ENCODE data around the gene MROH7.

MROH7 gene

DNA sequence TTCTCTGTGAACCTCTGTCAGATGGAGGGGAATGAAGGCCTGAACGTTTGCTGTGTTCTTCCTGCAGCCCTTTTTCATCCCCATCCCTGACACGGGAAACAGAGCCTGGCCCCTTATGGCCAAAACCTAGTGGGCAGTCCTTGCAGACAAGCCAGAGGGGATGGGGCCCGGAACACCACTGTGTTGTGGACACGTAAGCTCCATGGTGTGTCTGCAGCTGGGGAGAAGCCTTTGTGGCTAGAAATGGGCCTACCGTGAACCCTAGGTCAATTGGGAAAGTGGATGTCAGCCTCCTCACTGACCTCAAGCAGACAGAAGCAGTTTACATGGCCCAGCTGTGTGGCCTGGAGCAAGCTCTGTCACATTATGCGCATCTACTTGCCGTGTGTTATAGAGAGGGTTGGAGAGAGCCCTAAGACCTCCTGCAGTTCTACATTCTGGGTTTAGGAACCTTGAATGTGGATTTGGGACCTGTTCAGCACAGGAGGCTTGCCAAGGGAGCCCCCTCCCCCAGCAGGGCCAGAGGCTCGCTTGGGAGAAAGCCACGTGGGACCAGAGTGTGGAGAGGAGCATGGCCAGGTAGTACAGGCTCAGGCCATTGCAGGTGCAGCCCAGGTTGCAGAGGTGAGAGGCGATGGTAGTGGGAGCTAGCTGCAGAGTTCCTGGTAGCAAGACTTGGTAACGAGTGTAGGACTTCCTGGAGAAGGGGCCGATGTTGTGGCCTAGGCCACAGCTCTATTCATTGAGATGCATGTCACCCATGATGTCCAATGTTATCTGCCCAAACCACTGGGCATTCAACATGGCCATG is 102.0 kb downstream of the MROH7 start:
- DNase-seq, result no peak

DNA sequence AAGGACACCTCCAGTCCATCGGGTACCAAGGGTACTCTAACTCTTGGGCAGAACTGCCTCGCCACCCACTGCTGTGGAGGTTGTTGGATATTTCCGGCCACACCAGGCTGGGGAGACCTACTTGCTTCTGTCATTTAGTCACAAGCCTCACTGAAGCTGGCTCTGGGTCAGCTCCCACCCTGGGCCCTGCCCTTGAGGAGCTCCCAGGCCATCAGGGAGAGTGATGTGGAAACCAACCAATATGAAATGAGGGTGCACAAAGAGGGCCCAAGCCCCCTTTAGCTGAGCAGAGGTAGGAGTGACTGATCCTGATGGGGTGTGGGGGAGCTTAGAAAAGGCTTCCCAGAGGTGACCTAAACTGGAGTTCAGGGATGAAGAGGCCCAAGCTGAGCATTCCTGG is 103.1 kb downstream of the MROH7 start:
- DNase-seq, result no peak

DNA sequence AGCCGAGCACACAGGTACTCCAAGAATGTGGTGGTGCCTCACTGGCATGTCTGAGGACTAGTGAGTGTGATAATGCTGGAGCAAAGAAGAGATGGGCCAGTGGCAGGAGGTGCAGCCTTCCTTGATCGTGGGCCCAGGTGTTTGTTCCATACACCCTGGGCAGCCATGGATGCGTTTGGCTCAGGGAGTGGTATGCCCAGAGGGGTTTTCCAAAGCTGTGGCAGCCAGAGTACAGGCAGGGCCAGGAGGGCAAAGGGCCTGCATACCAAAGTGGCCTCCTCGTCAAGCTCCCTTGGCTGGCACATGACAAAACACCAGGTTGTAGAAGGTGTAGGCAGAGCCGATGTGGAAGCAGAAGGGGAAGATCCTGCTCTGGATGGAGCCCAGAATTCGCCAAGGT is 103.7 kb downstream of the MROH7 start:
- DNase-seq, result no peak

DNA sequence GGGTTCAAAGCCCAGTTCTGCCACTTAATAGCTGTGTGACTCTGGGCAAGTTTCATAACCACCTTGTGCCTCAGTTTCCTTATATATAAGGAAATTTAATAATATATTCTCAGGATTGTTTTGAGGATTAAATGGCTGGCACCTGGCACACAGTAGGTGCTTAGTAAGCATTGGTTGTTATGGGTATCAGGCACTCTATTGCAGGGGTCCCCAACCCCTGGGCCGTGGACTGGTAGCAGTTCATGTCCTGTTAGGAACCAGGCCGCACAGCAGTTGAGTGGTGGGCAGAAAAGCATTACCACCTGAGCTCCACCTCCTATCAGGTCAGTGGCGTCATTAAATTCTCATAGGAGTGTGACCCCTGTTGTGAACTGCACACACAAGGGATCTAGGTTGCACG is 104.3 kb downstream of the MROH7 start:
- no peak for DNase-seq

DNA sequence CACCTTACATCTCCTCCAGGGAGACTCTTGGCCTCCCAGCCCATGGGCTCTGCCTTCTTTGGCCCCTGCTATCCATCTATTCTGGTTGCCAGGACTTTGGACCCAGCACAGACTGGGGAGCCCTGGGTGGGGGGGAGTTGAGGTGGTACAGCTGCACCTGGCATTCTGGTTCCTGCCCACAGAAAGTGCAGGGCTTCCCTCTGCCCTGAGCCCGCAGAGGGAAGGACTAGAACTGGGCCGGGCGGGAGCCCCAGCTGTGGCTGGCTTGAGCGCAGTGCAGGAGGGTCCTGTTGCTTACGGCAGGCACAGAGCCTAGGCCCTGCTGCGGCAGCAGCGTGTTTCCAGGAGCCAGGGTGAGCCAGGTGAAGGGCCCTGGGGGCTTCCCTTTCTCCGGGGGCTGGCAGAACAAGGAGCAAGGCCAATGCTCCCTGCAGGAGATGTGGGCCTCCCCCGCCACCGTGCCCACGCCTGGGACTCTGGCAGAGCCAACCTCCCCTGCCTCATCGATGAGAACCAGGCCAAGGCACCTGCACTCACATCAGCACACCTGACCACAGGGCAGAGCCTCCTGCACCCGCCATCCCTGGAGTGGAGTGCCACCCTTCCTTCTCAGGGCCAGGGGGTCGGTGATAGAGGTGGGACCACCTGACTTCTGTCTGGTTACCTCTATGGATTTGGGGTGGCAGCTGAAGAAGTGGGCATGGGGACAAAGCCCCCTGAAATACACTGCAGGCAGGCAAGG is 106.7 kb downstream of the MROH7 start:
- no peak for DNase-seq

DNA sequence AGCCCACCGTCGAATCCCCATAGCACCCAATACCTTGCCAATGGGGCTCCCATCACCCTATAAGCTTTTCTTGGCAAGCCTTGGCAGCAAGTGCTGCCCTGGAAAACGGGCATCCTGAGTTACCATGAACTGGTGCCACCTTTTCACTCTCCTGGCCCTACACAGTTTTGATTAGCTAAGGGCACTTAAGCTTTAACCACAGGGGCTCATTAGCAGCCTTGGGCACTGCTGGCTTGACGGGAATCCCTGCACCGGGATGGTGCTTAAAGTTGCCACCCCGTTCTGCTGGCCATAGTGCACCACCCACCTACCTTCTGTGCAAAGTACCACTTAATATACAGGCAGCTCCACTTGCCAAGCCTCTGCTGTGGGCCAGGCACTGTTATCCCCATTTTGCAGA is 109.0 kb downstream of the MROH7 start:
- DNase-seq, result no peak

DNA sequence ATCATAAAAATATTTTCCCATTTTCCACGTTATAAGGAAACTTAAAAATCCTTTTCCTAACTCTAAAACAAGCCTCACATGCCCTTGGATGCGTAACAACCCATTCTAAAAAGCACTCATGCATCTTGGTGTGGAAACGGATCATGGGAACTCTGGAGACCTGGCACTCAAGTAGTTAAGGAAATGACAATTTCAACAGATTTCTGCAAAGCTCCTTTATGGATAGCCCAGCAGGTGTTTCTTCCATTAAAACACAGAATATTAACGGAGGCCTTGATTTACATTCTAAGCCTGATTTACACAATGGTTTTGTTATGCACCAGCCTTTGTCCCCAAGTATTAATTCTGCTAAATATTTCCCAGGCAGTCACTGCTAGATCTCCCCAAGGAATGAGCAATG is 109.8 kb downstream of the MROH7 start:
- DNase-seq, result no peak

DNA sequence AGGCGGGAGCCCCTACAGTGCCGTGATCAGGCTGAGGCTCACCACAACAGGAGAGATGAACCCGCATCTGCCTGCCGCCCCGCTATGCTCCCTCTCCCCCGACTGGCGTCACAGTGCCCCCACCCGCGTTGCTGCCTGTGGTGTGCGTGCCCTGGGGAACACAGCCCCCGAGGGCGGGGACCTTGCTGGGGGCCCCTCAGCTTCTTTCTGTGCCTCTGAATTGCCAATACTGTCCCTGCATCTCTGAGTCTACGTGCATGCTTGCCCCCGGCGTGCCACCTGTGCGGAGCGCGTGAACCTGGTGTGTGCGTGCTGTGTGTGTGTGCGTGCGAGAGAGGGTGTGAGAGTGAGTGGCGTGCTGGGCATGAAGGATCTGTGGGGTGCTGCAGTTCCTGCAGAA is 112.5 kb downstream of the MROH7 start:
- DNase-seq, result no peak

DNA sequence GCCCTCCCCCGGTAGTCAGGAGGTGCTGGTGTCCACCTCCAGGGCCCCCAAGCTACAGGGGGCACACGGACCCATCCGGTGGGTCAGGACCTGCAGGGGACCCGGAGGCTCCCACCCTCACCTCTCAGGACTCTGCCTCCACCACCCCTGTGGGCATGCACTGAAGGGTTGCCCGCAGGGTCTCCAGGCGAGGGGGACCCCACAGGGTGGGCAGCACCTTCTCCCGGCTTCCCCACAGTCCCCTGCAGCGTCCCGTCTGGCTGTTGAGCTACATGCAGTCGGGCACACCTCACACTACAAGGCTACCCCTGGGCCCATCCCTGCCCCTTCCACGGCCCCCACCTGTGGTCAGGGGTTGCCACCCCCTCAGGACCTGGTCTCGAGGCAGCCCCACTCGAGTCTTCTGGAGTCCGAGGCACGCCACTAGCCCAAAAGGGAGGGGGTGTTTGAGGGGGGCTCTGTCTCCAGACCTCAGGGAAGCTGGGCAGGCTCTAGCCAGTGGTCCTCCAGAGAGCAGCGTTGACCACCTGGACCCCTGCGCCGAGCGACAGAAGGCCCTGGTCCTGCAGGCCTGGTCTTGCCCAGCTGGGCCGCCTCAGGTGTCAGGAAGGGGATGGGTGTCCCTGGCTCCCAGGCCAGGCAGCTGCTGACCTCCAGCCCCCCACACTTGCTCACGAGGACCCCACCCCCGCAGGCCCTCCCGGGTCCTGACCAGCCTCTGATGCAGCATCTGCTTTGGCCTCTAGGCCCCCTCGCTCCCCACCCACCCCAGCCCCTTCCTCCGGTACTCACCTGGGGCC is 113.1 kb downstream of the MROH7 start:
- DNase-seq, result no peak

DNA sequence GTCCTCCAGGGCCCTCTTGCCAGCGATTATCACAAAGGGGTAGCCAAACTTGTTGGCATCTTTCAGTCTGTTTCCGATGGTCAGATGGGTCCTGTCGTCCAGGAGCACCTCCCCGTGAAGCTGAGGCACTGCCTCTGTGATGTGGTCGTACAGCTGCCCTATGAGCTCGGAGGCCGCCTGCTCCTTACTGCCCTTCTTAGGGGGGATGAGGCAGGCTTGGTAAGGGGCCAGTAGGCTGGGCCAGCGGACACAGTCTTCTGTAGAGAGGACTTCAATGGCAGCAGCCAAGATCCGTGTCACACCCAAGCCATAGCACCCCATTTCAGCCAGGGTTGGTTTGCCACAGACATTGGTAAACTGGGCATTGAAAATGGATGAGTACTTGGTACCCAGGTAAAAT is 116.2 kb downstream of the MROH7 start:
- DNase-seq, result no peak

DNA sequence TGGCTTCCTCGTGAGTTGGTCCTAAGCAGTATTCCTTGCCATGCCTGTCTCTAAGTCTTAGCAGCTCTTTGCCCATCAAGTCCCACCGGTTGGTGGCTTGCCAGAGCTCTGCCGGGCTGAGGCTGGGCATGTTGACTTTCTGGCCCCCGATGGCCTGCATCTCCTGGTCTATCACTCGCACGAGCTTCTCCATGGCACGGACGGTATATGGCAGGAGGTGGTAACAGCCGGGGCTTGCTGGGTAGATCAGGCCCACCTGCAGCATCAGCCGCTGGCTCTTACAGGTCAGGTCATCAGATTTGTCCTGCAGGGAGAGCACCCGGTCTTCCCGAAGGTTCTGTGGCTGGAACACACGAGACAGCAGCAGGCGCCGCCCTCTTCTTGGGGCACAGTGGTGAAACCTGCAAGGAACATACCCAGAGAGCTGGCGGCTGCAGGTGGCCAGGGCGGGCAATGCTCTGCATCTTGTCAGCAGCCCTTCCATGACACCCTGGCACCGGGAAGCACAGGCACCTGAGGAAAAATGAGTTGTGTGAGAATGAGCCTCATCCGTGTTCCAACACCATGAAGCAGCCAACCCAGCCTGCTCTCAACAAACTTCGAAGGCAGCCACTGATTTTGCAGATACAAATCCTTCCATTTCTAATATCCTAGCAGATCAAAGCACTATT is 117.2 kb downstream of the MROH7 start:
- no peak for DNase-seq
